CD14-positive monocyte (primary cell): ENCODE measurements around the gene KRTAP5-6. TPM values are rescaled to one million over a fixed set of nuclear protein-coding genes. Genes with fewer than 3 reads are reported as not detected.

Experiments used
- DNase-seq, 3 donors: peaks; one replicate each; pipeline ENCODE4 v3.0.0-alpha.2; 2011 to 2022
- H2AFZ ChIP-seq: 2 replicates; pipeline ENCODE4 v1.6.0; 2012; ENCODE audit warnings: mild to moderate bottlenecking, low read depth, low read length, inconsistent platforms; ENCODE audit not compliant: insufficient read depth, poor library complexity, severe bottlenecking
- H3K27ac ChIP-seq, 2 donors: 1 replicate in 1 of 2; 2 replicates in 1 of 2; pipeline ENCODE4 v1.5.1; 2012 to 2013; ENCODE audit warnings: low read length in 2 of 2, control low read depth in 1 of 2, inconsistent platforms in 1 of 2, low read depth in 1 of 2, mild to moderate bottlenecking in 1 of 2
- H3K27me3 ChIP-seq, 2 donors: one replicate each; pipeline versions ENCODE4 v1.6.0 to v1.6.1; 2011 to 2013; ENCODE audit warnings: low read length in 2 of 2; ENCODE audit not compliant: control insufficient read depth in 2 of 2, insufficient read depth in 2 of 2
- H3K36me3 ChIP-seq, 2 donors: replicated peaks in 1 of 2; 1 replicate in 1 of 2; 2 replicates in 1 of 2; pipeline versions ENCODE4 v1.5.1 to v1.6.1; 2012 to 2013; ENCODE audit warnings: low read length in 2 of 2, control low read depth in 1 of 2, inconsistent platforms in 1 of 2, mild to moderate bottlenecking in 1 of 2; ENCODE audit not compliant: insufficient read depth in 2 of 2, control insufficient read depth in 1 of 2
- H3K4me1 ChIP-seq, 2 donors: 1 replicate in 1 of 2; 2 replicates in 1 of 2; pipeline versions ENCODE4 v1.5.1 to v1.6.1; 2012 to 2013; ENCODE audit warnings: low read length in 2 of 2, control low read depth in 1 of 2, inconsistent platforms in 1 of 2, mild to moderate bottlenecking in 1 of 2, moderate library complexity in 1 of 2; ENCODE audit not compliant: insufficient read depth in 2 of 2, control insufficient read depth in 1 of 2
- H3K4me2 ChIP-seq: replicated peaks from 2 replicates; pipeline ENCODE3; 2012; ENCODE audit warnings: low read length, moderate library complexity, mild to moderate bottlenecking; ENCODE audit not compliant: poor library complexity, severe bottlenecking; ENCODE audit errors: extremely low read depth
- H3K4me3 ChIP-seq, 3 experiments: fragments of 200-600 bp in 1 of 3; sonication (generic) in 1 of 3; replicated peaks in 1 of 3; 1 replicate in 2 of 3; 2 replicates in 1 of 3; pipeline ENCODE4 v1.5.1; 2011 to 2013; ENCODE audit warnings: low read length in 3 of 3, mild to moderate bottlenecking in 3 of 3, control low read depth in 2 of 3, low read depth in 2 of 3, inconsistent platforms in 1 of 3, moderate library complexity in 1 of 3
- H3K79me2 ChIP-seq: 2 replicates; pipeline ENCODE4 v1.6.0; 2012; ENCODE audit warnings: mild to moderate bottlenecking, control low read depth, inconsistent platforms, low read length, moderate library complexity; ENCODE audit not compliant: insufficient read depth
- H3K9ac ChIP-seq: 2 replicates; pipeline ENCODE4 v1.6.0; 2017; ENCODE audit warnings: low read length, mild to moderate bottlenecking; ENCODE audit not compliant: insufficient read depth, poor library complexity, severe bottlenecking
- H3K9me3 ChIP-seq, 2 donors: replicated peaks in 1 of 2; 1 replicate in 1 of 2; 2 replicates in 1 of 2; pipeline versions ENCODE4 v1.5.1 to v1.6.1; 2012 to 2013; ENCODE audit warnings: low read length in 2 of 2, control low read depth in 1 of 2; ENCODE audit not compliant: control insufficient read depth in 1 of 2, insufficient read depth in 1 of 2
- H4K20me1 ChIP-seq: 2 replicates; pipeline ENCODE4 v1.6.0; 2012; ENCODE audit warnings: mild to moderate bottlenecking, low read length, control low read depth, moderate library complexity; ENCODE audit not compliant: insufficient read depth
- H3K27ac Mint-ChIP-seq, 7 donors: one replicate each; pipeline ENCODE4 v1.8.0; 2020; ENCODE audit warnings: mild to moderate bottlenecking in 7 of 7, mixed read lengths in 7 of 7, moderate library complexity in 6 of 7, inconsistent platforms in 2 of 7
- H3K27me3 Mint-ChIP-seq, 3 donors: one replicate each; pipeline ENCODE4 v1.8.0; 2021 to 2022; ENCODE audit warnings: low read depth in 3 of 3, mild to moderate bottlenecking in 3 of 3, mixed read lengths in 3 of 3, moderate library complexity in 3 of 3, inconsistent platforms in 1 of 3
- H3K36me3 Mint-ChIP-seq, 2 donors: one replicate each; pipeline ENCODE4 v1.8.0; 2020; ENCODE audit warnings: mixed read lengths in 2 of 2, inconsistent platforms in 1 of 2, mild to moderate bottlenecking in 1 of 2
- H3K4me1 Mint-ChIP-seq: one replicate; pipeline ENCODE4 v1.8.0; 2020; ENCODE audit warnings: mild to moderate bottlenecking, mixed read lengths
- H3K4me3 Mint-ChIP-seq, 2 donors: one replicate each; pipeline ENCODE4 v1.8.0; 2020; ENCODE audit warnings: mild to moderate bottlenecking in 2 of 2, mixed read lengths in 2 of 2, moderate library complexity in 1 of 2
- H3K9me3 Mint-ChIP-seq, 7 donors: one replicate each; pipeline ENCODE4 v1.8.0; 2020 to 2022; ENCODE audit warnings: mixed read lengths in 7 of 7, mild to moderate bottlenecking in 6 of 7, moderate library complexity in 6 of 7, inconsistent platforms in 2 of 7
- WGBS: methylation state at CpG from one replicate; pipeline ENCODE4 v1.1.5; 2013; ENCODE audit warnings: missing lambda C conversion rate; ENCODE audit not compliant: insufficient coverage; 5-methylcytosine and 5-hydroxymethylcytosine counted together
- intact Hi-C, 2 donors: fragments of 100-400 bp; cut with micrococcal nuclease; formaldehyde crosslinking; loops; one replicate each; pipeline versions ENCODE4 v1.15.0 to v1.15.1; 2023
- polyA plus RNA-seq, 3 donors: library from polyadenylated mRNA; depleted of rRNA in 1 of 3; unstranded in 2 of 3; stranded (reverse) in 1 of 3; fragments of 300-500 nt in 2 of 3; fragments of >200 nt in 1 of 3; fragmentation: Illumina TruSeq in 2 of 3; gene quantifications; 1 replicate in 2 of 3; 2 replicates in 1 of 3; pipeline ENCODE4 v1.2.3, GENCODE V29; 2012 to 2021
- TF ChIP-seq, protein P1 (sequence below): fragments of 200-600 bp; IDR thresholded peaks from one replicate; pipeline ENCODE4 v1.8.0; 2022; ENCODE audit warnings: antibody characterized with exemption, mild to moderate bottlenecking

Gene KRTAP5-6
- polyA plus RNA-seq, 3 donors = not detected

DNA sequence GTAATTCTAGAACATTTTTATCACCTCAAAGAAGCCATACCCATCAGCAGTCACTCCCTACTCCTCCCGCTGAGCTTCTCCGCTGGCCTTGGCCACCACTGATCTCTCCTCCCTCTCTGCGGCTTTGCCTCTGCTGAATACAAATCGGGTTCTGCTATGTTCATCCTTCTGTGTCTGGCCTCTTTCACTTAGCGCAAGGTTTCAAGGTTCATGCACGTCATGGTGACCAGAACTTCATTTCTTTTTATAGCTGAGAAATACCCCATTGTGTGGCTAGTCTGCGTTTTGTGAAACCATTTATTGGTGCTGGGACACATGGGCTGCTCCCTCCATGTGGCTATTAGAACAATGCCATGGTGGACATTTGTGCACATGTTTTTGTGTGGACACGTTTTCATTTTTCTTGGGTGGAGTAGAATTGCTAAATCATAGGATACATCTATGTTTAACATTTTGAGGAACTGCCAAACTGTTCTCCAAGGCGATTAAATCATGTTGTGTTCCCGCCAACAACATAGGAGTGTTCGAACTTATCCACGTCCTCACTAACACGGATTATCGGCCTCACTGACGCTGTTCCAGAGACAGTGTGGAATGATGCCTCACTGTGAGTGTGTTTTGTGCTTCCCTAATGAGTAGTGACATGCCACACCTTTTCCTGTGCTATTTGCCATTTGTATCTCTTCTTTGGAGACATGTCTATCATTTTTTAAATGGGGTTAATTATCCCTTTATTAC lies 24.2 kb upstream of the KRTAP5-6 start:
- intact Hi-C loops = no loop called here
- no peak for DNase-seq
- Mint-ChIP-seq H3K9me3 (no peaks in the 10 kb centered on the region), H3K4me3 (no peak overlapping the region), H3K4me1 (no peaks in the 10 kb centered on the region), H3K36me3 (no peaks in the 10 kb centered on the region), H3K27me3 (peaks cover 31 to 57% (median 34%) of the 10 kb centered on the region in 3 donors), H3K27ac (no peak overlapping the region)
- Histone ChIP-seq H3K9me3 (no peaks in the 10 kb centered on the region), H4K20me1 (no peaks in the 10 kb centered on the region), H3K9ac (no peak overlapping the region), H3K79me2 (no peaks in the 10 kb centered on the region), H2AFZ (no peak overlapping the region), H3K27ac (no peak overlapping the region), H3K4me2 (no peak overlapping the region), H3K4me3 (no peak overlapping the region), H3K4me1 (no peaks in the 10 kb centered on the region), H3K27me3 (peaks cover 0 to 25% of the 10 kb centered on the region in 2 donors), H3K36me3 (no peaks in the 10 kb centered on the region)
- WGBS = 87% methylated on average over 13 of the region's 15 CpGs
- TF ChIP-seq, protein P1, sequence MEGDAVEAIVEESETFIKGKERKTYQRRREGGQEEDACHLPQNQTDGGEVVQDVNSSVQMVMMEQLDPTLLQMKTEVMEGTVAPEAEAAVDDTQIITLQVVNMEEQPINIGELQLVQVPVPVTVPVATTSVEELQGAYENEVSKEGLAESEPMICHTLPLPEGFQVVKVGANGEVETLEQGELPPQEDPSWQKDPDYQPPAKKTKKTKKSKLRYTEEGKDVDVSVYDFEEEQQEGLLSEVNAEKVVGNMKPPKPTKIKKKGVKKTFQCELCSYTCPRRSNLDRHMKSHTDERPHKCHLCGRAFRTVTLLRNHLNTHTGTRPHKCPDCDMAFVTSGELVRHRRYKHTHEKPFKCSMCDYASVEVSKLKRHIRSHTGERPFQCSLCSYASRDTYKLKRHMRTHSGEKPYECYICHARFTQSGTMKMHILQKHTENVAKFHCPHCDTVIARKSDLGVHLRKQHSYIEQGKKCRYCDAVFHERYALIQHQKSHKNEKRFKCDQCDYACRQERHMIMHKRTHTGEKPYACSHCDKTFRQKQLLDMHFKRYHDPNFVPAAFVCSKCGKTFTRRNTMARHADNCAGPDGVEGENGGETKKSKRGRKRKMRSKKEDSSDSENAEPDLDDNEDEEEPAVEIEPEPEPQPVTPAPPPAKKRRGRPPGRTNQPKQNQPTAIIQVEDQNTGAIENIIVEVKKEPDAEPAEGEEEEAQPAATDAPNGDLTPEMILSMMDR = no peak

DNA sequence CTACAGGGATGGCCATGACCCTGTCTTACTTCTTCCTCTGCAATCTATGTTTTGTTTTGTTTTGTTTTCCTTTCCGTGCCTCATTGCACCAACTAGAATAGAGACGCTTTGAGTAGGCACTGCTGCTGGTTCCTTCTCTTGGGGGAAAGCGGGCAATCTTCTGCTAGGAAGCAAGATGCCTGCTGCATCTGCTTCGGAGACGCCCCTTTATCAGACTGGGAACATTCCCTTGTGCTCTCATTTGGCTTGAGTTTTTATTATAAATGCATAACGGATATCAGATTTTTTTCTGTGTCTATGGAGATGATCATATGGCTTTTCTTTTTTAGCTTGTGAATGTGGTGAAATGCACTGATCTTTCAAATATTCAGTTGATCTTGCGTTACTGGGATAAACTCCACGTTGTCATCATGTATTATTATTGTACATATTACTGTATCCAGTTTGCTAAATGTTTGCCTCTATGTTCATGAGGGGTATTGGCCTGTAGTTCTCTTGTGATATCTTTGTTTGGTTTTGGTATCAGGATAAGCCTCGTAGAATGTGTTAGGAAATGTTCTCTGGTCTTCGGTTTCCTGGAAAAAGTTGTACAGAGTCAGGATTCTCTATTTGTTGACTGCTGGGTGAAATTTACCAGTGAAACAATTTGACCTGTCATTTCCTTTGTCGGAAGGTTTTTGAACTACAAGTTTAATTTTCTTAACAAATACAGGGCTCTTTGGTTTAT lies 23.4 kb upstream of the KRTAP5-6 start:
- no peak for DNase-seq
- peaks cover 25 to 51% (median 27%) of the 10 kb centered on the region in 3 donors for H3K27me3 Mint-ChIP-seq
- no peaks in the 10 kb centered on the region for H4K20me1 ChIP-seq
- peaks cover 0 to 19% of the 10 kb centered on the region in 2 donors for H3K27me3 ChIP-seq
- no peak overlapping the region for H3K4me3 Mint-ChIP-seq
- intact Hi-C loops = no loop called here
- H3K4me2 ChIP-seq = no peak overlapping the region
- H3K4me1 ChIP-seq = no peaks in the 10 kb centered on the region
- no peaks in the 10 kb centered on the region for H3K36me3 ChIP-seq
- no peak overlapping the region for H3K27ac Mint-ChIP-seq
- H3K4me3 ChIP-seq = no peak overlapping the region
- H3K36me3 Mint-ChIP-seq = no peaks in the 10 kb centered on the region
- H3K9ac ChIP-seq = no peak overlapping the region
- H2AFZ ChIP-seq = no peak overlapping the region
- H3K27ac ChIP-seq = no peak overlapping the region
- peaks cover 2% of the 10 kb centered on the region for H3K4me1 Mint-ChIP-seq
- WGBS = 69% methylated on average over 7 of the region's 11 CpGs
- no peaks in the 10 kb centered on the region for H3K79me2 ChIP-seq
- TF ChIP-seq, protein P1 = no peak
- no peaks in the 10 kb centered on the region for H3K9me3 Mint-ChIP-seq
- H3K9me3 ChIP-seq = no peaks in the 10 kb centered on the region
